RPMI7951 (cell line): ENCODE measurements around the gene TMEM232. TPM values are rescaled to one million over a fixed set of nuclear protein-coding genes. Genes with fewer than 3 reads are reported as not detected.
"Not testable (repeated sequence)": the region's sequence is repeated elsewhere in the genome, so short reads cannot be mapped to it uniquely, and the experiment has no call there.

Experiments used
- DNase-seq: peaks from one replicate; pipeline ENCODE4 v3.0.0-alpha.2; 2012; ENCODE audit warnings: low read depth
- total RNA-seq: library from RNA; depleted of rRNA; stranded (reverse); fragments of >200 nt; shearing (Covaris generic); gene quantifications from 2 replicates; pipeline ENCODE4 v1.2.3, GENCODE V29; 2014

TMEM232 gene
- total RNA-seq, 1 experiment from 2014 or later: 0.24 TPM

- peak; percentile 15 for DNase-seq
Measured at GRCh38 chr5:110625376-110625999, 101.0 kb downstream of the TMEM232 start.

DNA sequence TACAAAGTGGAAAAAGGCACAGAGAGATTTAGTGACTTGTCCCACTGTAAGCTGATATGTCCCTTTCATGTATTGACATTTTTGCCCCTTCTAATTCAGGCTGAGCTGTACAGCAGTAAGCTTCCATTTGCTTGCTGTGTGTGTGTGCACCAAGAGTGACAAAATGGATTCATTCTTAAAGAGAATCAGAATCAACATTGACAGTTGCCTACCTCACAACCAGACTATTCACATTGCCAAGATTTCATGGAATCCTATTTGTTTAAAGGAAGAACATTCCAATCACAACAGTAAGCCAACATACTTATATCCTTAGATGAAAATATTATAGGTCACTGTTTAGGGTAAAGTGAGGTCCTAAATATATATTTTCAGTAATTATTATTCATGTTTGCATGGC is 102.6 kb downstream of the TMEM232 start:
- no peak for DNase-seq

DNA sequence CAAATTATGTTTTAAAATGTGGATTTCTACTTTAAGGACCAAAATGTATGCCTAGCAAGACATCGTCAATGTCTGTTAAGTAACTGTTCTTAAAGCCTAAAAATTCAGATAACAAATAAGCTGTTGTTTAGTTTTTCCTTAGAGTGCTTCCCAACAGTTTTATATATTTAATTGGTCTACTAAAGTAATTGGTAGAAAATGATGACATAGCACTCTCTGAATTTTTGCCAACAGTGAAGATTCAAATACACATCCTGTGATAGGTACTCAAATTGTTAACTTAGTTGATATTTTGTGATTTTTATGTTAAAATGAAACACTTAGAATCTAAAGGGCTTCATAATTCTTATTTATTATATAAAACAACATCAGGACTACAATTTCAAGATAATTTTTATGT is 107.5 kb downstream of the TMEM232 start:
- no peak for DNase-seq

GRCh38 chr5:110616009-110616408 is 110.5 kb downstream of the TMEM232 start:
- DNase-seq: no peak

GRCh38 chr5:110612794-110613247 is 113.7 kb downstream of the TMEM232 start:
- no peak for DNase-seq

- no peak for DNase-seq
Measured at GRCh38 chr5:110611817-110612216, 114.7 kb downstream of the TMEM232 start.

DNA sequence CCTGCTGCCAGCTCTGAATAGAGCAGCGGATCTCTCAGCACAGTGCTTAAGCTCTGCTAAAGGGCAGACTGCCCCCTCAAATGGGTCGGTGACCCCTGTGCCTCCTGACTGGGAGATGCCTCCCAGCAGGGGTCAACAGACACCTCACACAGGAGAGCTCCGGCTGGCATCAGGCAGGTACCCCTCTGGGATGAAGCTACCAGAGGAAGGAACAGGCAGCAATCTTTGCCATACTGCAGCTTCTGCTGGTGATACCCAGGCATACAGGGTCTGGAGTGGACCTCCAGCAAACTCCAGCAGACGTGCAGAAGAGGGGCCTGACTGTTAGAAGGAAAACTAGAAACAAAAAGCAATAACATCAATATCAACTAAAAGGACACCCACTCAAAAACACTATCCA is 131.6 kb downstream of the TMEM232 start:
- DNase-seq: no peak

DNA sequence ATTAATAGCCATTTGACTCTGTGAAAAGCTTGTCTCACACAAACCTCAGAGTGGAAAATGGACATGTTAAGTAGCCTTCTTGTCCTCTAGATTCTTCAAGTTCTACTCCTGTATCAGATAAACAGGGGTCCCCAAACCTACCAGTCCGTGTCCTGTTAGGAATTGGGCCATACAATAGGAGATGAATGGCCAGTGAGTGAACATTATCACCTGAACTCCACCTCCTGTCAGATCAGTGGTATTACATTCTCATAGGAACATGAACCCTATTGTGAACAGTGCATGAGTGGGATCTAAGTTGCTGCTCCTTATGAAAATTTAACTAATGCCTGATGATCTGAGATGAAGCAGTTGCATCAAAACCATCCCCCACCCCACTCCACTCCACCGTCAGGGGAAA is 136.3 kb downstream of the TMEM232 start:
- peak; percentile 0 for DNase-seq

DNA sequence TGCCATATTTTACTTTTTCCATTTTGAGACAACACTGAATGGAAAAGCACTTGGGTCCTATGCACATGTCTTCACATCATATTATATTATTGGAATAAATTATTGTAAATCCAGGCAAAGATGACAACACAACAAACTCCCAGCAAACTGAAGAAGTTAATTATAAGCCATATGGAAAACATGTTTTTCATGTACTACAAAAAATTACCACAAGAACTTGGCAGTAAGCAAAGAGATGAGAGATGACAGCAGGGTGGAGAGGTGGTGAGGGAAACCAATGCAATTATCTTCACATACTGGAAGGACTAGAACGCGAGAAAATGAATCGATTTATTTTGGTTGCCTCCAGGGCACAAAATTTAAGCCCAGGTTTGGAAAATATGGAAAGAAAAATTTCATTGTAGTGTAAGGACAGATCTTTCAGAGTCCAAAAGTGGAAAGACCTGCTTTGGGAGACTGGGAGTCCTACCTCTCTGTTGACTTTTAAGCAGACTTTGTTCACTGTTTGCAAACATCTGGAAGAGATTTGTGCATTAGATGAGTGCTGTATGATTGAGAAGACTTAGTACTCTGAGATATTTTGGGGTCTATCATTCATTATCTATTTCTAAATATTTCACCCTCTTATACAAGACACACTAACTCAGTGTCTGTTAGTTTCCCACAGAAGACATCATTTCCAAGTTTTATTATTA is 138.0 kb downstream of the TMEM232 start:
- DNase-seq: no peak

- DNase-seq: no peak
Measured at GRCh38 chr5:110580625-110581024, 145.8 kb downstream of the TMEM232 start.

- DNase-seq: peak; percentile 0
Measured at GRCh38 chr5:110572729-110573128, 153.7 kb downstream of the TMEM232 start.

DNA sequence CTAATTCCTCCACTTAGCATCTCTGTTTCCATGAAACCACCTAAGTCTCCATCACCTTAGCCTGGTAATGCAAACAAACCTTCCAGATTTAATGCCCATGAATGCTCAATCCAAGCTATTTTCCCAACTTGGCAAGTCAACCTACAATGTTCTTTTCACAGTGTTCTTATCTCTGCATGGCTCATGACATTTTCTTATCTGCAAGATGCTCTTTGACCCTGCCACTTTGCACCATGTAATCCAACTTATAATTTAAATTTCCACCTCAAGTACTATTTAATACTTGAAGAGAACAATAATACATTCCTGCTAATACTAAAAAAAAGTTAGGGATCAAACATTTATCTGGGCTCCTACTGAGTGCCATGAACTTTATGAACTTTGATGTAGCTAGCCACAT is 164.3 kb downstream of the TMEM232 start:
- no peak for DNase-seq

GRCh38 chr5:110561510-110561909 is 165.0 kb downstream of the TMEM232 start:
- peak; percentile 0 for DNase-seq

- no peak for DNase-seq
Measured at GRCh38 chr5:110549301-110549700, 177.2 kb downstream of the TMEM232 start.

DNA sequence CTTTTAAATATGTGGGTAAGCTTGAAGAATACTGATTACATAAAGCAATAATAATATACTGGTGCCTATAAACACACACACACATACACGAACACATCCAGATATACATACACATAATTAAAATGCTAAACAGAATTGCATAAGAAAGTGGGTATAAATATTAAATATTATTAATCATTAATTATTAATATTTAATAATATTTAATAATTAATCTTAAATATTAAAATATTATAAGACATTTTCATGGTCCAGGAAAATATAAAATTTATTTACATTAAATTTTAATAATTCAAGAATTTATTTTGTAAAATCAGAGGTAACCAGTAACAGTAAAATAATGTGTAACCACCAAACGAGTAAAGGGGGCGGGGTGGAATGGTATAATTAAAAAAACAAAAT is 178.3 kb downstream of the TMEM232 start:
- DNase-seq: no peak

DNA sequence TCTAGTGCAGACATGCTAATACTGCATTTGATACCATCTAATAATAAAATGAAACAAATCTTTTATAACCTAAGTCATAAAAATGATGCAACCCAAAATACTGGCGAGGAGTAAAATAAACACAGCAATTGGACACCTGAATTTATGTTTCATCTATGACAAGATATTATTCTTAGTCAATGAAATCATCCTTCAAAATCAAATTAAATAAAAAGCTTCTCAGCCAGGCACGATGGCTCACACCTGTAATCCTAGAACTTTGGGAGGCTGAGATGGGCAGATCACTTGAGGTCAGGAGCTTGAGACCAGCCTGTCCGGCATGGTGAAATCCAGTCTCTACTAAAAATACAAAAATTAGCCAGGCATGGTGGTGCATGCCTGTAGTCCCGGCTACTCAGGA is 179.0 kb downstream of the TMEM232 start:
- no peak for DNase-seq

GRCh38 chr5:110545716-110546115 is 180.8 kb downstream of the TMEM232 start:
- DNase-seq: no peak

DNA sequence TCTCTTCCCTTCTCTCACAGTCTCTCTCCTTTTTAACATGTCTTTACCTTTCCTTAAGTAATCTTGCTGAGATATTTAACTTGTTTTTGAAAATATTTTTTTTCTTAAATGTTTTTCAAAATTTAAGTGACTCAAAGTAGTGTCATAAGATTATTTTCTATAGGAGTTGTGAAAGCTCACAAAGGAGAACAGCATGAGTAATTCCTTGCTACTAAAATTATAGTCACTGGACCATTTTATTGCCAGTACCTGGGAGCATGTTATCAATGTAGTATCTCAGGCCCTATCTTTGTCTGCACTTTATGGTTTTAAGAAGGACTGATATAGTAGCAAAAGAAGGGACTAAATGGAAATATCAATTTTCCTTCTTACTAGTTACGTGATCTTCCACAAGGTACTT is 181.9 kb downstream of the TMEM232 start:
- no peak for DNase-seq

DNA sequence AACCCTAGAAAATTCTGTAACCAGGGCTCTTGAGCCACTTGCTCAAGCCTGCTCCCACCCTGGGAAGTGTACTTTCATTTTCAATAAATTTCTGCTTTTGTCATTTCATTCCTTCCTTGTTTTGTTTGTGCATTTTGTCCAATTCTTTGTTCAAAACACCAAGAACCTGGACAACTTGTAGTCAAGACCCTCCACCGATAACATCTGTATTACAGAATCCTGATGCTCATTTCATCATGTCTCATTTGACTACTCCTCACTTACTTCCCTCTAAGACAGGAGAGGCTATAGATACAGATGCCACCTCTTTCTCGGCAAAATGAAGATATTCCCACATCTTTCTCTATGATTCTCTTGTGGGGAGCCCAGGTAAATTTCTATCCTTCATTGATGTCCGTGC is 183.5 kb downstream of the TMEM232 start:
- DNase-seq: no peak

GRCh38 chr5:110536120-110537115 is 190.1 kb downstream of the TMEM232 start:
- no peak for DNase-seq

DNA sequence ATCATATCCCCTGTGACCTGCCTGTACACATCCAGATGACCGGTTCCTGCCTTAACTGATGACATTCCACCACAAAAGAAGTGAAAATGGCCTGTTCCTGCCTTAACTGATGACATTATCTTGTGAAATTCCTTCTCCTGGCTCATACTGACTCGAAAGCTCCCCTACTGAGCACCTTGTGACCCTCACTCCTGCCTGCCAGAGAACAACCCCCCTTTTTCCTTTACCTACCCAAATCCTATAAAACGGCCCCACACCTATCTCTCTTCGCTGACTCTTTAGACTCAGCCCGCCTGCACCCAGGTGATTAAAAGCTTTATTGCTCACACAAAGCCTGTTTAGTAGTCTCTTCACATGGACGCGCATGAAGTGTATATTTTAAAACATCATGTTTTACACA is 191.3 kb downstream of the TMEM232 start:
- not testable (repeated sequence) for DNase-seq

DNA sequence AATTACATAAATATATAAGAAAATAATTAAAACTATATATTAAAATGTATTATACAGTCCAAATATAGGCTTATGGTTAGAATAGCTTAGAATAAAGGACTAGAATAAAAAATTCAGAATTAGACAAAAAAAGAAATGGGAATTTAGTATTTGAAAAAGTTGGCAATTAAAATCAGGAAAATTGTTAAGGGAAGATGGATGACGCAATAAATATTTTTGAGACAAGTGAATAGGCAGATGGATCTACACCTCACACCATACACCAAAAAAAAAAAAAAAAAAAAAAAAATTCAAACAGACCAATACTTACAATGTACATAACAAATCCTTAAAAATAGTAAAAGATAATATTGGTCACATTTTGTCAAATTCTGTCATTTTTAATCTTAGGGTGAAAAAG is 200.7 kb downstream of the TMEM232 start:
- no peak for DNase-seq
